HCT116 (cell line): ENCODE measurements around the gene SDC3.

Experiments used
- SIN3A ChIP-seq: IDR thresholded peaks from 2 replicates; pipeline ENCODE4 v1.6.1; 2012; ENCODE audit warnings: low read depth
- ZNF274 ChIP-seq: fragments of 200-500 bp; sonication (Bioruptor generic); IDR thresholded peaks from 2 replicates; pipeline ENCODE4 v1.6.1; 2014; ENCODE audit warnings: mild to moderate bottlenecking, low read depth, low read length, inconsistent platforms
- TF ChIP-seq, protein P1 (sequence below), 3 experiments: fragments of 200-600 bp in 1 of 3; sonication (generic) in 1 of 3; IDR thresholded peaks in 2 of 3; conservative IDR thresholded peaks in 1 of 3; 2 replicates each; pipeline ENCODE4 v1.5.1; 2012 to 2017; ENCODE audit warnings: low read depth in 2 of 3, low read length in 2 of 3, antibody characterized with exemption in 1 of 3, borderline replicate concordance in 1 of 3, control low read depth in 1 of 3, mild to moderate bottlenecking in 1 of 3, mixed read lengths in 1 of 3, mixed run types in 1 of 3, moderate library complexity in 1 of 3; ENCODE audit not compliant: insufficient read depth in 1 of 3

DNA sequence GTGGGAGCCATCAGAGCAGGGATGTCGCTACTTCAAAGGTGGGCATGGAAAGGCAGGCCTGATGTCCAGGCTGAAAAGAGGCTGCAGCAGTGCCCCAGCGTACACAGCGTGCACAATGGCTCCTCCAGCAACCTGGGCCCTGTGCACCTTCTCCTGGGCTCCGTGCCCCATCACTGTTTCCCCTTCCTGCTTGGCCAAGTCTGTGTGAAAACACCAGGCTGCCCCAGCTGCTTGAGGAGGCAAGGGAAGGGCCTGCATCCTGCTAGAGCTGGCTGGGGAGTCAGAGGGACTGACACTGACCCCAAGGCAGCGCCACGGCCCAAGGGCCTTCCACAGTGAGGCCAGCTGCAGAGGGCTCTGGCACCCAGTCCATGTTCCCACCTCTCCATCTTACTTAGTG lies 33.4 kb downstream of the SDC3 start:
- TF ChIP-seq ZNF274 (no peak), SIN3A (no peak)
- TF ChIP-seq, protein P1, sequence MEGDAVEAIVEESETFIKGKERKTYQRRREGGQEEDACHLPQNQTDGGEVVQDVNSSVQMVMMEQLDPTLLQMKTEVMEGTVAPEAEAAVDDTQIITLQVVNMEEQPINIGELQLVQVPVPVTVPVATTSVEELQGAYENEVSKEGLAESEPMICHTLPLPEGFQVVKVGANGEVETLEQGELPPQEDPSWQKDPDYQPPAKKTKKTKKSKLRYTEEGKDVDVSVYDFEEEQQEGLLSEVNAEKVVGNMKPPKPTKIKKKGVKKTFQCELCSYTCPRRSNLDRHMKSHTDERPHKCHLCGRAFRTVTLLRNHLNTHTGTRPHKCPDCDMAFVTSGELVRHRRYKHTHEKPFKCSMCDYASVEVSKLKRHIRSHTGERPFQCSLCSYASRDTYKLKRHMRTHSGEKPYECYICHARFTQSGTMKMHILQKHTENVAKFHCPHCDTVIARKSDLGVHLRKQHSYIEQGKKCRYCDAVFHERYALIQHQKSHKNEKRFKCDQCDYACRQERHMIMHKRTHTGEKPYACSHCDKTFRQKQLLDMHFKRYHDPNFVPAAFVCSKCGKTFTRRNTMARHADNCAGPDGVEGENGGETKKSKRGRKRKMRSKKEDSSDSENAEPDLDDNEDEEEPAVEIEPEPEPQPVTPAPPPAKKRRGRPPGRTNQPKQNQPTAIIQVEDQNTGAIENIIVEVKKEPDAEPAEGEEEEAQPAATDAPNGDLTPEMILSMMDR (IDR thresholded peaks at IDR 0.05 in 2 of 3, conservative IDR thresholded peaks at IDR 0.05 in 1 of 3; ENCODE audit: borderline replicate concordance in 1 of 3, insufficient read depth in 1 of 3, low read depth in 2 of 3, low read length in 2 of 3): no peak
